ENCODE data around the gene ALDH9A1. TPM values are rescaled to one million over a fixed set of nuclear protein-coding genes. Genes with fewer than 3 reads are reported as not detected.

The ALDH9A1 gene
- total and polyA plus RNA-seq, 2 experiments from 2014 or later = 100 to 107 TPM

GRCh38 chr1:165738794-165739193 lies 40.4 kb upstream of the ALDH9A1 start:
- H3K79me2 ChIP-seq (ENCODE audit: insufficient read depth) = peaks cover 60% of the 10 kb centered on the region
- no peaks in the 10 kb centered on the region for H3K27me3 ChIP-seq (replicated peaks; ENCODE audit: insufficient read depth)
- 94 to 97% methylated on average over 1 of the region's 1 CpG for whole genome bisulfite sequencing, 2 experiments (ENCODE audit: low coverage in 1 of 2, low lambda C conversion rate in 2 of 2, missing lambda C conversion rate in 2 of 2)
- peaks cover 47% of the 10 kb centered on the region for H3K36me3 ChIP-seq (ENCODE audit: low read depth)
- H3K9me2 ChIP-seq (ENCODE audit: insufficient read depth) = no peaks in the 10 kb centered on the region
- no peaks in the 10 kb centered on the region for H4K20me1 ChIP-seq (ENCODE audit: insufficient read depth)
- H3K4me1 ChIP-seq (ENCODE audit: insufficient read depth) = no peaks in the 10 kb centered on the region
- peaks cover 17% of the 10 kb centered on the region; the same call in 1 of the 2 replicates for H3F3A ChIP-seq (ENCODE audit: insufficient read depth)
- H3K4me2 ChIP-seq (ENCODE audit: unreplicated experiment) = no peak overlapping the region
- in situ Hi-C loops (cut with MboI) = loop anchor here (25.0 kb wide), 1 partner anchor 1099 kb away; the partner anchor contains the start of gene POGK
- 0 out of 2 replicates have a peak overlapping the region, but pooled peaks have one; percentile 3 for H3K27ac ChIP-seq
- H2AFZ ChIP-seq = no peak overlapping the region
- TF ChIP-seq EZH2phosphoT487 (IDR thresholded peaks at IDR 0.05; ENCODE audit: insufficient read depth, low read depth) (no peak), EZH2 (IDR thresholded peaks at IDR 0.05; ENCODE audit: insufficient read depth, poor library complexity, severe bottlenecking) (no peak)
- H3K9me3 ChIP-seq (ENCODE audit: low read depth) = no peaks in the 10 kb centered on the region
- H3K9ac ChIP-seq = no peak overlapping the region
- H3K4me3 ChIP-seq = no peak overlapping the region
- no peak for DNase-seq

GRCh38 chr1:165737196-165737595 lies 38.8 kb upstream of the ALDH9A1 start:
- Histone ChIP-seq H3K4me1 (ENCODE audit: insufficient read depth) (no peaks in the 10 kb centered on the region), H3K27ac (no peak overlapping the region), H3K79me2 (ENCODE audit: insufficient read depth) (peaks cover 60% of the 10 kb centered on the region), H3K9me3 (ENCODE audit: low read depth) (no peaks in the 10 kb centered on the region), H3K9ac (no peak overlapping the region), H2AFZ (no peak overlapping the region), H3K36me3 (ENCODE audit: low read depth) (peaks cover 43% of the 10 kb centered on the region), H4K20me1 (ENCODE audit: insufficient read depth) (no peaks in the 10 kb centered on the region), H3K4me3 (no peak overlapping the region), H3K27me3 (replicated peaks; ENCODE audit: insufficient read depth) (no peaks in the 10 kb centered on the region), H3K9me2 (ENCODE audit: insufficient read depth) (no peaks in the 10 kb centered on the region), H3K4me2 (ENCODE audit: unreplicated experiment) (no peak overlapping the region), H3F3A (ENCODE audit: insufficient read depth) (peaks cover 17% of the 10 kb centered on the region; the same call in 1 of the 2 replicates)
- TF ChIP-seq EZH2phosphoT487 (IDR thresholded peaks at IDR 0.05; ENCODE audit: insufficient read depth, low read depth) (no peak), EZH2 (IDR thresholded peaks at IDR 0.05; ENCODE audit: insufficient read depth, poor library complexity, severe bottlenecking) (no peak)
- DNase-seq = peak; percentile 56
- in situ Hi-C loops (cut with MboI) = loop anchor here (25.0 kb wide), 1 partner anchor 1100 kb away; the partner anchor contains the start of gene POGK

- Histone ChIP-seq H3K27me3 (replicated peaks; ENCODE audit: insufficient read depth) (no peaks in the 10 kb centered on the region), H3K4me3 (no peak overlapping the region), H3K27ac (no peak overlapping the region), H3K4me2 (ENCODE audit: unreplicated experiment) (no peak overlapping the region), H3K4me1 (ENCODE audit: insufficient read depth) (no peaks in the 10 kb centered on the region), H2AFZ (no peak overlapping the region), H3F3A (ENCODE audit: insufficient read depth) (peaks cover 17% of the 10 kb centered on the region; the same call in 1 of the 2 replicates), H3K9me2 (ENCODE audit: insufficient read depth) (no peaks in the 10 kb centered on the region), H3K79me2 (ENCODE audit: insufficient read depth) (peaks cover 60% of the 10 kb centered on the region), H3K9ac (no peak overlapping the region), H3K9me3 (ENCODE audit: low read depth) (no peaks in the 10 kb centered on the region), H3K36me3 (ENCODE audit: low read depth) (peaks cover 31% of the 10 kb centered on the region), H4K20me1 (ENCODE audit: insufficient read depth) (no peaks in the 10 kb centered on the region)
- no peak for TF ChIP-seq EZH2phosphoT487 (IDR thresholded peaks at IDR 0.05; ENCODE audit: insufficient read depth, low read depth)
- TF ChIP-seq EZH2 (IDR thresholded peaks at IDR 0.05; ENCODE audit: insufficient read depth, poor library complexity, severe bottlenecking) = no peak
- in situ Hi-C loops (cut with MboI) = loop anchor here (25.0 kb wide), 1 partner anchor 1102 kb away; the partner anchor contains the start of gene POGK
- no peak for DNase-seq
- WGBS, 2 experiments (ENCODE audit: low coverage in 1 of 2, low lambda C conversion rate in 2 of 2, missing lambda C conversion rate in 2 of 2) = 90 to 97% methylated on average over 3 of the region's 3 CpGs
Observed at GRCh38 chr1:165734906-165735305, 36.5 kb upstream of the ALDH9A1 start.

- Histone ChIP-seq H3K4me2 (ENCODE audit: unreplicated experiment) (no peak overlapping the region), H4K20me1 (ENCODE audit: insufficient read depth) (no peaks in the 10 kb centered on the region), H3K27ac (no peak overlapping the region), H3K36me3 (ENCODE audit: low read depth) (peaks cover 19% of the 10 kb centered on the region), H3K9me2 (ENCODE audit: insufficient read depth) (no peaks in the 10 kb centered on the region), H3K4me1 (ENCODE audit: insufficient read depth) (no peaks in the 10 kb centered on the region), H3K4me3 (no peak overlapping the region), H3K27me3 (replicated peaks; ENCODE audit: insufficient read depth) (no peaks in the 10 kb centered on the region), H3F3A (ENCODE audit: insufficient read depth) (0 out of 2 replicates have a peak, but pooled peaks cover 3% of the 10 kb centered on the region), H3K9ac (no peak overlapping the region), H3K9me3 (ENCODE audit: low read depth) (no peaks in the 10 kb centered on the region), H2AFZ (no peak overlapping the region), H3K79me2 (ENCODE audit: insufficient read depth) (no peaks in the 10 kb centered on the region; the same call in 1 of the 2 replicates)
- in situ Hi-C loops (cut with MboI) = loop anchor here (25.0 kb wide), 1 partner anchor 1110 kb away; the partner anchor contains the start of gene POGK
- no peak for TF ChIP-seq EZH2phosphoT487 (IDR thresholded peaks at IDR 0.05; ENCODE audit: insufficient read depth, low read depth)
- TF ChIP-seq EZH2 (IDR thresholded peaks at IDR 0.05; ENCODE audit: insufficient read depth, poor library complexity, severe bottlenecking) = no peak
- DNase-seq = no peak
- 97% methylated on average over 2 of the region's 2 CpGs for WGBS, 2 experiments (ENCODE audit: low coverage in 1 of 2, low lambda C conversion rate in 2 of 2, missing lambda C conversion rate in 2 of 2)
Observed at GRCh38 chr1:165726841-165727240, 28.5 kb upstream of the ALDH9A1 start.
